ENCODE results near the gene NUDT16L1. TPM values are rescaled to one million over a fixed set of nuclear protein-coding genes. Genes with fewer than 3 reads are reported as not detected.

The NUDT16L1 gene
- total RNA-seq, 1 experiment from 2014 or later, result 33.8 TPM

- POLR2A ChIA-PET (ENCODE audit: low non-redundant PET), result no interaction called here
Observed at GRCh38 chr16:4656695-4657686, 36.4 kb upstream of the NUDT16L1 start.

GRCh38 chr16:4659363-4660353, 33.7 kb upstream of the NUDT16L1 start:
- no peaks in the 10 kb centered on the region for H3K9me3 ChIP-seq (ENCODE audit: low read depth, low read length, poor library complexity, severe bottlenecking)
- H3K36me3 ChIP-seq (ENCODE audit: insufficient read depth, low read length, poor library complexity, severe bottlenecking), result no peaks in the 10 kb centered on the region
- H3K4me3 ChIP-seq (ENCODE audit: low read depth, low read length, poor library complexity, severe bottlenecking), result no peak overlapping the region
- no peaks in the 10 kb centered on the region for H3K4me1 ChIP-seq (ENCODE audit: insufficient read depth, low read length, poor library complexity, severe bottlenecking)
- H3K27me3 ChIP-seq (replicated peaks; ENCODE audit: insufficient read depth, low read depth, low read length, poor library complexity), result no peaks in the 10 kb centered on the region
- TF ChIP-seq EZH2 (IDR thresholded peaks at IDR 0.05; ENCODE audit: borderline replicate concordance, low read depth, low read length, poor library complexity, severe bottlenecking) (no peak), CTCF (conservative IDR thresholded peaks at IDR 0.05; ENCODE audit: low read depth, low read length) (no peak)
- BruUV-seq (replicated peaks), result no TSS peak
- H3K27ac ChIP-seq (ENCODE audit: low read depth, low read length, poor library complexity, severe bottlenecking), result no peak overlapping the region
- no peak for DNase-seq (ENCODE audit: low spot score)
- intact Hi-C loops (cut with micrococcal nuclease; ENCODE audit: unreplicated experiment), result no loop called here
- POLR2A ChIA-PET (ENCODE audit: low non-redundant PET), result no interaction called here
- CTCF ChIA-PET, result no interaction called here

More at GRCh38 chr16:4656695-4657686, 36.4 kb upstream of the NUDT16L1 start:
- H3K27me3 ChIP-seq (replicated peaks; ENCODE audit: insufficient read depth, low read depth, low read length, poor library complexity), result no peaks in the 10 kb centered on the region
- CTCF ChIA-PET, result no interaction called here
- no peak overlapping the region for H3K4me3 ChIP-seq (ENCODE audit: low read depth, low read length, poor library complexity, severe bottlenecking)
- DNase-seq (ENCODE audit: low spot score), result no peak
- H3K27ac ChIP-seq (ENCODE audit: low read depth, low read length, poor library complexity, severe bottlenecking), result no peak overlapping the region
- intact Hi-C loops (cut with micrococcal nuclease; ENCODE audit: unreplicated experiment), result no loop called here
- H3K9me3 ChIP-seq (ENCODE audit: low read depth, low read length, poor library complexity, severe bottlenecking), result no peaks in the 10 kb centered on the region
- TF ChIP-seq CTCF (conservative IDR thresholded peaks at IDR 0.05; ENCODE audit: low read depth, low read length) (no peak), EZH2 (IDR thresholded peaks at IDR 0.05; ENCODE audit: borderline replicate concordance, low read depth, low read length, poor library complexity, severe bottlenecking) (no peak)
- no TSS peak for BruUV-seq (replicated peaks)
- H3K4me1 ChIP-seq (ENCODE audit: insufficient read depth, low read length, poor library complexity, severe bottlenecking), result no peaks in the 10 kb centered on the region
- H3K36me3 ChIP-seq (ENCODE audit: insufficient read depth, low read length, poor library complexity, severe bottlenecking), result peaks cover 2% of the 10 kb centered on the region

GRCh38 chr16:4660454-4661007, 32.8 kb upstream of the NUDT16L1 start:
- Histone ChIP-seq H3K27ac (ENCODE audit: low read depth, low read length, poor library complexity, severe bottlenecking) (no peak overlapping the region), H3K4me1 (ENCODE audit: insufficient read depth, low read length, poor library complexity, severe bottlenecking) (no peaks in the 10 kb centered on the region), H3K9me3 (ENCODE audit: low read depth, low read length, poor library complexity, severe bottlenecking) (no peaks in the 10 kb centered on the region), H3K4me3 (ENCODE audit: low read depth, low read length, poor library complexity, severe bottlenecking) (no peak overlapping the region), H3K27me3 (replicated peaks; ENCODE audit: insufficient read depth, low read depth, low read length, poor library complexity) (no peaks in the 10 kb centered on the region), H3K36me3 (ENCODE audit: insufficient read depth, low read length, poor library complexity, severe bottlenecking) (no peaks in the 10 kb centered on the region)
- CTCF ChIA-PET, result no interaction called here
- BruUV-seq (replicated peaks), result no TSS peak
- intact Hi-C loops (cut with micrococcal nuclease; ENCODE audit: unreplicated experiment), result no loop called here
- peak; percentile 38 for DNase-seq (ENCODE audit: low spot score)
- POLR2A ChIA-PET (ENCODE audit: low non-redundant PET), result interaction anchor here (0.6 kb wide), 1 partner anchor 162 kb away, joined by 3 read pairs; no protein-coding TSS in a partner anchor
- TF ChIP-seq CTCF (conservative IDR thresholded peaks at IDR 0.05; ENCODE audit: low read depth, low read length) (no peak), EZH2 (IDR thresholded peaks at IDR 0.05; ENCODE audit: borderline replicate concordance, low read depth, low read length, poor library complexity, severe bottlenecking) (no peak)
